Peyer's patch (tissue), 4 donors: ENCODE data around the gene F11. TPM values are rescaled to one million over a fixed set of nuclear protein-coding genes. Genes with fewer than 3 reads are reported as not detected.

Experiments
- DNase-seq, 3 donors: peaks; one replicate each; pipeline ENCODE4 v3.0.0-alpha.2; 2017 to 2019
- H3K27ac ChIP-seq, 4 donors: fragments of 200-600 bp; sonication (generic); one replicate each; pipeline ENCODE4 v1.5.1; 2016 to 2019
- H3K27me3 ChIP-seq, 2 donors: fragments of 200-600 bp; sonication (generic); one replicate each; pipeline ENCODE4 v1.5.1; 2019
- H3K36me3 ChIP-seq, 3 donors: fragments of 200-600 bp; sonication (generic); one replicate each; pipeline ENCODE4 v1.5.1; 2016 to 2019
- H3K4me1 ChIP-seq, 4 donors: fragments of 200-600 bp; sonication (generic); one replicate each; pipeline ENCODE4 v1.5.1; 2016 to 2019
- H3K4me3 ChIP-seq, 4 donors: fragments of 200-600 bp; sonication (generic); 1 replicate in 3 of 4; 2 replicates in 1 of 4; pipeline ENCODE4 v1.5.1; 2016 to 2019; ENCODE audit warnings: mild to moderate bottlenecking in 1 of 4
- H3K9me3 ChIP-seq, 4 donors: fragments of 200-600 bp; sonication (generic); one replicate each; pipeline ENCODE4 v1.5.1; 2016 to 2019; ENCODE audit warnings: mild to moderate bottlenecking in 1 of 4
- POLR2A ChIP-seq, 2 donors: fragments of 450-650 bp; IDR thresholded peaks; one replicate each; pipeline ENCODE4 v1.5.1; 2017; ENCODE audit warnings: antibody characterized with exemption in 2 of 2, mild to moderate bottlenecking in 2 of 2, moderate library complexity in 2 of 2
- total RNA-seq, 4 donors: library from RNA; depleted of rRNA; stranded (reverse); fragments of >200 nt; gene quantifications; one replicate each; pipeline ENCODE4 v1.1.0, GENCODE V29; 2016
- TF ChIP-seq, protein P1 (sequence below), 6 experiments: fragments of 450-650 bp in 4 of 6; fragments of 200-600 bp in 2 of 6; sonication (generic) in 1 of 6; IDR thresholded peaks; one replicate each; pipeline ENCODE4 v1.5.1; 2017 to 2019; ENCODE audit warnings: antibody characterized with exemption in 6 of 6, mild to moderate bottlenecking in 3 of 6, moderate library complexity in 1 of 6

The F11 gene
- total RNA-seq, 4 donors from 2014 or later = 3.2 to 3.5 TPM; not detected in 2

DNA sequence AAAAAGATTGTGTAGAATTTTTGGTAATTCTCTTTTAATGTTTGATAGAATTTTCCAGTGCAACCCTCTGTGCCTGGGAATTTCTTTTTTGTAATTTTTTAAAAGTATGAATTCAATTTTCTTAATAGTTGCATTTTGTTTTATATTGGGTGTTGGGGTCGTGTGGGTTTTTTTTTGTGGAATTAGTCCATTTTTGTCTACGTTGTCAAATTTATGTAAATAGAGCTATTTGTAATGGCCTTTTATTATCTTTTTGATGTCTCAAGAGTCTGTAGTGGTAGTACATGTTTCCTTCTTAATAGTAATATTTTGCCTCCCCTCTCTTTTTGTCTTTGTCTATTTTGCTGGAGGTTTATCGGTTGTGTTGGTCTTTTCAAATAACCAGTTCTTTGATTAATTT lies 64.4 kb downstream of the F11 start:
- no peak for TF ChIP-seq POLR2A (IDR thresholded peaks at IDR 0.05)
- TF ChIP-seq, protein P1, sequence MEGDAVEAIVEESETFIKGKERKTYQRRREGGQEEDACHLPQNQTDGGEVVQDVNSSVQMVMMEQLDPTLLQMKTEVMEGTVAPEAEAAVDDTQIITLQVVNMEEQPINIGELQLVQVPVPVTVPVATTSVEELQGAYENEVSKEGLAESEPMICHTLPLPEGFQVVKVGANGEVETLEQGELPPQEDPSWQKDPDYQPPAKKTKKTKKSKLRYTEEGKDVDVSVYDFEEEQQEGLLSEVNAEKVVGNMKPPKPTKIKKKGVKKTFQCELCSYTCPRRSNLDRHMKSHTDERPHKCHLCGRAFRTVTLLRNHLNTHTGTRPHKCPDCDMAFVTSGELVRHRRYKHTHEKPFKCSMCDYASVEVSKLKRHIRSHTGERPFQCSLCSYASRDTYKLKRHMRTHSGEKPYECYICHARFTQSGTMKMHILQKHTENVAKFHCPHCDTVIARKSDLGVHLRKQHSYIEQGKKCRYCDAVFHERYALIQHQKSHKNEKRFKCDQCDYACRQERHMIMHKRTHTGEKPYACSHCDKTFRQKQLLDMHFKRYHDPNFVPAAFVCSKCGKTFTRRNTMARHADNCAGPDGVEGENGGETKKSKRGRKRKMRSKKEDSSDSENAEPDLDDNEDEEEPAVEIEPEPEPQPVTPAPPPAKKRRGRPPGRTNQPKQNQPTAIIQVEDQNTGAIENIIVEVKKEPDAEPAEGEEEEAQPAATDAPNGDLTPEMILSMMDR (IDR thresholded peaks at IDR 0.05) = no peak
- Histone ChIP-seq H3K36me3 (no peaks in the 10 kb centered on the region), H3K9me3 (peaks cover 0 to 3% (median 0%) of the 10 kb centered on the region in 4 donors), H3K4me1 (no peaks in the 10 kb centered on the region), H3K27ac (no peak overlapping the region), H3K27me3 (no peaks in the 10 kb centered on the region), H3K4me3 (no peak overlapping the region)
- DNase-seq = no peak

DNA sequence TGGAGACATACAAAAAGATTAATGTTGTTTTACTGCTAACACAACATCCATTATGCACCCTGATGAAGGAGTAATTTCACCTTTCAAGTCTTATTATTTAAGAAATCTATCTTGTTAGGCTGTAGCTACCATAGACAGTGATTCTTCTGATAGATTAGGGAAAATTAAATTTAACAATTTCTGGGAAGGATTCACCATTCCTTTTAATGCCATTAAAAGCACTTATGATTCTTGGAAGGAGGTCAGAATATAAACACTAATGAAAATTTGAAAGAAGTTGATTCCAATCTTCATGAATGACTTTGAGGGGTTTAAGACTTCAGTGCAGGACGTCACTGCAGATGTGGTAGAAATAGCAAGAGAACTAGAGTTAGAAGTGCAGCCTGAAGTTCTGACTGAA lies 69.8 kb downstream of the F11 start:
- no peaks in the 10 kb centered on the region for H3K36me3 ChIP-seq
- H3K9me3 ChIP-seq = peaks cover 0 to 3% (median 0%) of the 10 kb centered on the region in 4 donors
- no peaks in the 10 kb centered on the region for H3K27me3 ChIP-seq
- H3K4me1 ChIP-seq = no peaks in the 10 kb centered on the region
- no peak for DNase-seq
- no peak for TF ChIP-seq POLR2A (IDR thresholded peaks at IDR 0.05)
- TF ChIP-seq, protein P1 (IDR thresholded peaks at IDR 0.05) = no peak
- no peak overlapping the region for H3K27ac ChIP-seq
- H3K4me3 ChIP-seq = no peak overlapping the region

Other genes starting within 250 kb of the F11 start
- 10 to 100 TPM in 3 of 4 donors, 1 to 10 TPM in 1; 5.0 to 49.4 (median 12.8) TPM for gene TLR3, start 197.0 kb upstream of the F11 start, total RNA-seq
- gene FAM149A, start 161.5 kb upstream of the F11 start, total RNA-seq = 10 to 100 TPM; 11.2 to 14.0 (median 12.6) TPM
- gene CYP4V2, start 74.6 kb upstream of the F11 start, total RNA-seq = 100 to 1,000 TPM in 1 of 4 donors, 10 to 100 TPM in 3; 37.1 to 119 (median 94.7) TPM
- 1 to 10 TPM in 3 of 4 donors, not detected in 1; 4.5 to 8.6 (median 7.5) TPM for gene KLKB1, start 38.7 kb upstream of the F11 start, total RNA-seq